Suprapubic skin (tissue), 4 donors: ENCODE data around the gene SLC1A3. TPM values are rescaled to one million over a fixed set of nuclear protein-coding genes. Genes with fewer than 3 reads are reported as not detected.

ENCODE experiments used
- DNase-seq, 2 donors: peaks; one replicate each; pipeline ENCODE4 v3.0.0-alpha.2; 2019; ENCODE audit warnings: low spot score in 2 of 2
- H3K27ac ChIP-seq: fragments of 200-600 bp; sonication (generic); one replicate; pipeline ENCODE4 v1.5.1; 2019
- H3K27me3 ChIP-seq: fragments of 200-600 bp; sonication (generic); one replicate; pipeline ENCODE4 v1.5.1; 2019
- H3K36me3 ChIP-seq: fragments of 200-600 bp; sonication (generic); one replicate; pipeline ENCODE4 v1.5.1; 2019
- H3K4me1 ChIP-seq: fragments of 200-600 bp; sonication (generic); one replicate; pipeline ENCODE4 v1.5.1; 2019
- H3K4me3 ChIP-seq: fragments of 200-600 bp; sonication (generic); one replicate; pipeline ENCODE4 v1.5.1; 2019; ENCODE audit warnings: mild to moderate bottlenecking
- H3K9me3 ChIP-seq: fragments of 200-600 bp; sonication (generic); one replicate; pipeline ENCODE4 v1.5.1; 2019
- CTCF ChIP-seq, 2 donors: fragments of 200-600 bp in 1 of 2; fragments of 450-650 bp in 1 of 2; sonication (generic) in 1 of 2; IDR thresholded peaks; one replicate each; pipeline ENCODE4 v1.5.1; 2016 to 2019; ENCODE audit warnings: antibody characterized with exemption in 2 of 2, mild to moderate bottlenecking in 1 of 2, moderate library complexity in 1 of 2
- EP300 ChIP-seq: sonication (generic); formaldehyde crosslinking; IDR thresholded peaks from one replicate; pipeline ENCODE4 v1.6.1; 2017; ENCODE audit warnings: antibody characterized with exemption
- POLR2A ChIP-seq, 2 donors: fragments of 450-650 bp; IDR thresholded peaks; one replicate each; pipeline ENCODE4 v1.6.1; 2017; ENCODE audit warnings: antibody characterized with exemption in 2 of 2, mild to moderate bottlenecking in 2 of 2, moderate library complexity in 2 of 2
- POLR2AphosphoS5 ChIP-seq, 3 donors: sonication (generic); formaldehyde crosslinking; IDR thresholded peaks; one replicate each; pipeline ENCODE4 v1.6.1; 2017; ENCODE audit warnings: antibody characterized with exemption in 3 of 3
- WGBS: methylation state at CpG from one replicate; pipeline ENCODE4 v1.1.5; 2018; 5-methylcytosine and 5-hydroxymethylcytosine counted together
- total RNA-seq, 4 donors: library from RNA; depleted of rRNA; stranded (reverse); fragments of >200 nt; gene quantifications; one replicate each; pipeline ENCODE4 v1.1.0, GENCODE V29; 2016

SLC1A3 gene
- total RNA-seq, 4 donors from 2014 or later: 19.8 to 34.2 (median 25.3) TPM

GRCh38 chr5:36722900-36723299 is 116.5 kb downstream of the SLC1A3 start:
- Histone ChIP-seq H3K4me3 (no peak overlapping the region), H3K36me3 (no peaks in the 10 kb centered on the region), H3K9me3 (no peaks in the 10 kb centered on the region), H3K27ac (no peak overlapping the region), H3K4me1 (peaks cover 3% of the 10 kb centered on the region), H3K27me3 (no peaks in the 10 kb centered on the region)
- no peak for DNase-seq
- 59% methylated on average over 6 of the region's 6 CpGs for WGBS
- TF ChIP-seq POLR2A (IDR thresholded peaks at IDR 0.05): no peak
- no peak for TF ChIP-seq CTCF (IDR thresholded peaks at IDR 0.05)
- no peak for TF ChIP-seq EP300
- no peak for TF ChIP-seq POLR2AphosphoS5 (IDR thresholded peaks at IDR 0.05)

GRCh38 chr5:36723912-36724311 is 117.5 kb downstream of the SLC1A3 start:
- H3K4me3 ChIP-seq: no peak overlapping the region
- peaks cover 3% of the 10 kb centered on the region for H3K4me1 ChIP-seq
- H3K9me3 ChIP-seq: no peaks in the 10 kb centered on the region
- no peaks in the 10 kb centered on the region for H3K27me3 ChIP-seq
- no peaks in the 10 kb centered on the region for H3K36me3 ChIP-seq
- TF ChIP-seq EP300: no peak
- no peak for TF ChIP-seq POLR2A (IDR thresholded peaks at IDR 0.05)
- TF ChIP-seq POLR2AphosphoS5 (IDR thresholded peaks at IDR 0.05): no peak
- TF ChIP-seq CTCF (IDR thresholded peaks at IDR 0.05): no peak
- 85% methylated on average over 1 of the region's 2 CpGs for WGBS
- H3K27ac ChIP-seq: no peak overlapping the region
- no peak for DNase-seq

- DNase-seq: no peak
- Histone ChIP-seq H3K4me1 (peaks cover 3% of the 10 kb centered on the region), H3K9me3 (no peaks in the 10 kb centered on the region), H3K27ac (no peak overlapping the region), H3K27me3 (no peaks in the 10 kb centered on the region), H3K36me3 (no peaks in the 10 kb centered on the region), H3K4me3 (no peak overlapping the region)
- TF ChIP-seq POLR2A (IDR thresholded peaks at IDR 0.05) (no peak), POLR2AphosphoS5 (IDR thresholded peaks at IDR 0.05) (no peak), CTCF (IDR thresholded peaks at IDR 0.05) (no peak), EP300 (no peak)
- 78% methylated on average over 6 of the region's 6 CpGs for WGBS
Observed at GRCh38 chr5:36724467-36725332, 118.3 kb downstream of the SLC1A3 start.

GRCh38 chr5:36726317-36726716 is 119.9 kb downstream of the SLC1A3 start:
- no peak for TF ChIP-seq EP300
- no peak for TF ChIP-seq POLR2AphosphoS5 (IDR thresholded peaks at IDR 0.05)
- no peak for TF ChIP-seq POLR2A (IDR thresholded peaks at IDR 0.05)
- Histone ChIP-seq H3K27me3 (no peaks in the 10 kb centered on the region), H3K4me3 (no peak overlapping the region), H3K27ac (no peak overlapping the region), H3K4me1 (peaks cover 3% of the 10 kb centered on the region), H3K9me3 (no peaks in the 10 kb centered on the region), H3K36me3 (no peaks in the 10 kb centered on the region)
- WGBS: 97% methylated on average over 1 of the region's 1 CpG
- no peak for DNase-seq

GRCh38 chr5:36726767-36727166 is 120.4 kb downstream of the SLC1A3 start:
- TF ChIP-seq CTCF (IDR thresholded peaks at IDR 0.05) (no peak), POLR2A (IDR thresholded peaks at IDR 0.05) (no peak), EP300 (no peak), POLR2AphosphoS5 (IDR thresholded peaks at IDR 0.05) (no peak)
- H3K4me1 ChIP-seq: peaks cover 3% of the 10 kb centered on the region
- no peaks in the 10 kb centered on the region for H3K36me3 ChIP-seq
- no peak for DNase-seq
- 89% methylated on average over 1 of the region's 1 CpG for WGBS
- H3K27ac ChIP-seq: no peak overlapping the region
- no peaks in the 10 kb centered on the region for H3K27me3 ChIP-seq
- H3K9me3 ChIP-seq: no peaks in the 10 kb centered on the region
- no peak overlapping the region for H3K4me3 ChIP-seq
